Stomach (tissue), 4 donors: ENCODE results near the gene LRMDA.

Experiments
- EP300 ChIP-seq: sonication (generic); formaldehyde crosslinking; IDR thresholded peaks from one replicate; pipeline ENCODE4 v1.6.1; 2017; ENCODE audit warnings: antibody characterized with exemption
- POLR2A ChIP-seq, 4 donors: fragments of 450-650 bp; IDR thresholded peaks; one replicate each; pipeline ENCODE4 v1.6.1; 2016; ENCODE audit warnings: antibody characterized with exemption in 4 of 4, control low read depth in 2 of 4, mild to moderate bottlenecking in 1 of 4, moderate library complexity in 1 of 4
- POLR2AphosphoS5 ChIP-seq, 3 donors: sonication (generic); formaldehyde crosslinking; IDR thresholded peaks; one replicate each; pipeline ENCODE4 v1.6.1; 2016; ENCODE audit warnings: antibody characterized with exemption in 3 of 3
- TF ChIP-seq, protein P1 (sequence below), 7 experiments: fragments of 450-650 bp in 4 of 7; fragments of 200-600 bp in 3 of 7; sonication (generic) in 3 of 7; IDR thresholded peaks; one replicate each; pipeline ENCODE4 v1.5.1; 2016 to 2019; ENCODE audit warnings: antibody characterized with exemption in 7 of 7, control low read depth in 2 of 7, mild to moderate bottlenecking in 1 of 7

DNA sequence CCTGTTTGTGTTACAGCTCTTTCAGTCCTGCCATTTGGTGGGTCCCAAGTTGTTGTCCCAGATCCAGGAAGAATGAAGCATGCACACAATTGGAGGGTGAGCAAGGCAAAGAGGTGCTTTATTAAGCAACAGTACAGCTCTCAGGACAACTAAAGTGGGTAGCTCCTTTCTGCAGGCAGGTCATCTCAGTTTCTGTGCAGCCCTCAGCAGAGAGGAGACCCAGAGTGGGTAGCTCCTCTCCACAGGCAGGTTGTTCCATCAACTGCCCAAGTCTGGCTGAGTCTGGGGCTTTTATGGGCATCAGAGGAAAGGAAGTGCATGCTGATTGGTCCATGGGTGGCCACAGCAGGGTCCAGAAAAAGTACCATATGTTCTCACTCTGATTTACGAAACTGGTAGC is 624.5 kb downstream of the LRMDA start:
- TF ChIP-seq, protein P1, sequence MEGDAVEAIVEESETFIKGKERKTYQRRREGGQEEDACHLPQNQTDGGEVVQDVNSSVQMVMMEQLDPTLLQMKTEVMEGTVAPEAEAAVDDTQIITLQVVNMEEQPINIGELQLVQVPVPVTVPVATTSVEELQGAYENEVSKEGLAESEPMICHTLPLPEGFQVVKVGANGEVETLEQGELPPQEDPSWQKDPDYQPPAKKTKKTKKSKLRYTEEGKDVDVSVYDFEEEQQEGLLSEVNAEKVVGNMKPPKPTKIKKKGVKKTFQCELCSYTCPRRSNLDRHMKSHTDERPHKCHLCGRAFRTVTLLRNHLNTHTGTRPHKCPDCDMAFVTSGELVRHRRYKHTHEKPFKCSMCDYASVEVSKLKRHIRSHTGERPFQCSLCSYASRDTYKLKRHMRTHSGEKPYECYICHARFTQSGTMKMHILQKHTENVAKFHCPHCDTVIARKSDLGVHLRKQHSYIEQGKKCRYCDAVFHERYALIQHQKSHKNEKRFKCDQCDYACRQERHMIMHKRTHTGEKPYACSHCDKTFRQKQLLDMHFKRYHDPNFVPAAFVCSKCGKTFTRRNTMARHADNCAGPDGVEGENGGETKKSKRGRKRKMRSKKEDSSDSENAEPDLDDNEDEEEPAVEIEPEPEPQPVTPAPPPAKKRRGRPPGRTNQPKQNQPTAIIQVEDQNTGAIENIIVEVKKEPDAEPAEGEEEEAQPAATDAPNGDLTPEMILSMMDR (IDR thresholded peaks at IDR 0.05), result no peak
- TF ChIP-seq POLR2A (IDR thresholded peaks at IDR 0.05), result no peak
- no peak for TF ChIP-seq EP300
- TF ChIP-seq POLR2AphosphoS5 (IDR thresholded peaks at IDR 0.05), result no peak
